Smooth muscle cell (in vitro differentiated cells): Measurements from ENCODE around the gene CDKL4. TPM values are rescaled to one million over a fixed set of nuclear protein-coding genes. Genes with fewer than 3 reads are reported as not detected.

Experiments
- DNase-seq: peaks from one replicate; lab custom pipeline; 2025; ENCODE audit not compliant: unreplicated experiment; lab: John Stamatoyannopoulos, UW
- H2AFZ ChIP-seq: fragments of 200-600 bp; sonication (generic); 2 replicates; pipeline ENCODE4 v1.6.0; 2016; ENCODE audit warnings: antibody characterized with exemption, low read depth, mild to moderate bottlenecking
- H3F3A ChIP-seq: fragments of 200-600 bp; sonication (generic); 2 replicates; pipeline ENCODE4 v1.6.0; 2017; ENCODE audit warnings: antibody characterized with exemption, low read depth
- H3K27ac ChIP-seq: fragments of 200-600 bp; sonication (generic); 2 replicates; pipeline ENCODE4 v1.5.1; 2016; ENCODE audit warnings: low read depth, mild to moderate bottlenecking
- H3K27me3 ChIP-seq: fragments of 200-600 bp; sonication (generic); 2 replicates; pipeline ENCODE4 v1.6.1; 2016; ENCODE audit warnings: low read depth, mild to moderate bottlenecking
- H3K36me3 ChIP-seq: fragments of 200-600 bp; sonication (generic); 2 replicates; pipeline ENCODE4 v1.5.1; 2016; ENCODE audit warnings: low read depth
- H3K4me1 ChIP-seq: fragments of 200-600 bp; sonication (generic); 2 replicates; pipeline ENCODE4 v1.5.1; 2016; ENCODE audit warnings: low read depth
- H3K4me2 ChIP-seq: fragments of 200-600 bp; sonication (generic); 2 replicates; pipeline ENCODE4 v1.6.0; 2016; ENCODE audit warnings: mild to moderate bottlenecking
- H3K4me3 ChIP-seq: fragments of 200-600 bp; sonication (generic); 2 replicates; pipeline ENCODE4 v1.5.1; 2016; ENCODE audit warnings: mild to moderate bottlenecking
- H3K79me2 ChIP-seq: fragments of 200-600 bp; sonication (generic); 2 replicates; pipeline ENCODE4 v1.6.0; 2016; ENCODE audit warnings: low read depth, mild to moderate bottlenecking
- H3K9ac ChIP-seq: fragments of 200-600 bp; sonication (generic); 2 replicates; pipeline ENCODE4 v1.6.0; 2016; ENCODE audit warnings: low read depth
- H3K9me3 ChIP-seq: fragments of 200-600 bp; sonication (generic); replicated peaks from 2 replicates; pipeline ENCODE4 v1.5.1; 2016; ENCODE audit warnings: low read depth
- H4K20me1 ChIP-seq: fragments of 200-600 bp; sonication (generic); 2 replicates; pipeline ENCODE4 v1.6.0; 2016; ENCODE audit warnings: low read depth
- CTCF ChIP-seq: fragments of 200-600 bp; sonication (generic); IDR thresholded peaks from 2 replicates; pipeline ENCODE4 v1.5.1; 2017; ENCODE audit warnings: borderline replicate concordance, mild to moderate bottlenecking, antibody characterized with exemption; ENCODE audit not compliant: insufficient read depth, poor library complexity, severe bottlenecking
- WGBS: methylation state at CpG from one replicate; pipeline ENCODE4 v1.1.7; 2016; ENCODE audit warnings: low lambda C conversion rate; 5-methylcytosine and 5-hydroxymethylcytosine counted together
- polyA plus RNA-seq: library from polyadenylated mRNA; unstranded; fragments of >200 nt; fragmentation: Nextera tagmentation; extraction: Ambion mirVana; gene quantifications from 2 replicates; pipeline ENCODE4 v1.2.1, GENCODE V29; 2016
- total RNA-seq: library from RNA; depleted of rRNA; stranded (reverse); fragments of >200 nt; gene quantifications from 2 replicates; pipeline ENCODE4 v1.2.3, GENCODE V29; 2014

The CDKL4 gene
- total and polyA plus RNA-seq, 2 experiments from 2014 or later: 0.27 to 0.53 TPM

DNA sequence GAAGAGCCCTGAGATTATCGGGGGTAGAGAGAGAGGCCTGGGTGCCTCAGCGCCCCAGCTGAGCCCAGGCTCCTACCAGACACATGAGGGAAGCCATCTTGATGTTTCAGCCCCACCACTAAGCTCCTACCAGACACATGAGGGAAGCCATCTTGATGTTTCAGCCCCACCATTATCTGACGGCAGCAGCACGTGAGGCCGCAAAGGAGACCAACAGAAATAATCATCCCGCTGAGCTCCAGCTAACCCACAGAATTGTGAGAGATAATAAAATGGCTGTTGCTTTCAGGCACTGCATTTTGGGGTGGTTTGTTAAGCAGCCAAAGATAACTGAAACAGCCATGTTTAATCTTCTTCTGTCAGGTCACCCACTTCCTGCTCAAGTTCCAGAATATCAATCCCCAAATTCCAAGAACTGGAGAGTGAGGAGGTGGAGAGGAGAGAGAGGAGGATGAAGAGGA lies 93.6 kb downstream of the CDKL4 start:
- no peaks in the 10 kb centered on the region for H3K27me3 ChIP-seq
- H3K4me1 ChIP-seq: no peaks in the 10 kb centered on the region
- TF ChIP-seq CTCF: no peak
- no peak overlapping the region for H3K4me3 ChIP-seq
- no peak for DNase-seq
- WGBS: 90% methylated on average over 6 of the region's 6 CpGs
- no peaks in the 10 kb centered on the region for H3K79me2 ChIP-seq
- no peak overlapping the region for H3K4me2 ChIP-seq
- no peaks in the 10 kb centered on the region for H3K9me3 ChIP-seq
- H3K9ac ChIP-seq: no peak overlapping the region
- H3K27ac ChIP-seq: no peak overlapping the region
- no peaks in the 10 kb centered on the region for H3K36me3 ChIP-seq
- no peaks in the 10 kb centered on the region for H3F3A ChIP-seq
- H2AFZ ChIP-seq: no peak overlapping the region
- no peaks in the 10 kb centered on the region for H4K20me1 ChIP-seq

DNA sequence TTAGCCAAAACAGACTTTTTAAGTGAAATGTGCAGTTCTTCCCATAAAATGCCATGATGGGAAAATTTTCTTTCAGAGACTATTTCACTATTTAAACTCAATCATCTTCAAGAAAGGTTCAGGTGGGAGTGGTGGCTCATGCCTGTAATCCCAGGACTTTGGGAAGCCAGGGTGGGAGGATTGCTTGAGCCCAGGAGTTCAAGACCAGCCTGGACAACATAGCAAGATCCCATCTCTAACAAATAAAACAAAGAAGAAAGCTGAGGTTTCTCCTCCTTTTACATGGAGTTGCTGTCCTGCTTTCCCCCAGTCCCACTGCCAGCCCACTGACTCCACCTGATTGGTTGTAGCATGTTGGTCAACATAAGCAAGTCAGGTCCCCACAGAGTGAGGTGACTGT lies 97.1 kb downstream of the CDKL4 start:
- Histone ChIP-seq H3K27me3 (no peaks in the 10 kb centered on the region), H3K4me2 (no peak overlapping the region), H3K4me1 (no peaks in the 10 kb centered on the region), H3K79me2 (no peaks in the 10 kb centered on the region), H3K27ac (no peak overlapping the region), H3K36me3 (no peaks in the 10 kb centered on the region), H3K9me3 (no peaks in the 10 kb centered on the region), H4K20me1 (no peaks in the 10 kb centered on the region), H3K9ac (no peak overlapping the region), H3K4me3 (no peak overlapping the region), H3F3A (no peaks in the 10 kb centered on the region), H2AFZ (no peak overlapping the region)
- no peak for DNase-seq
- TF ChIP-seq CTCF: no peak

DNA sequence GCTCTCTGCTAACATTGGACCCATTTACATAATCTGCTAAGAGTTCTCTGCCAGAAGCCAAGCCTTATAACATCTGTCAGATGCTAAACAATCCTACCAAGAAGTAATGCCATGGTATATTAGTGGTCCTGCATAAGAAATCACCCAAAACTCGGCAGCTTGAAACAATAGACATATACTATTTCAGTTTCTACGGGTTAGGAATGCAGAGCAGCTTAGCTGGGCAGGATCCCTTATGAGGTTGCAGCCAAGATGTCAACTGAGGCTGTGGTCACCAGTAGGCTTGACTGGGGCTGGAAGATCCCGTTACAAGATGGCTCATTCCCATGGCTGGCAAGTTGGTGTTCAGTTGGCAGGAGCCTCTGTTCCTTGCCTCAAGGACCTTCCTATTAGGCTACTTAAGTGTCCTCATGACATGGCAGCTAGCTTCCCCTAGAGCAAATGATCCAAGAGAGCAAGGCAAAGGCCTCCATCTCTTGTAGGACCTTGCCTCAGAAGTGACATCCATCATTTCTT lies 97.8 kb downstream of the CDKL4 start:
- H3K4me3 ChIP-seq: no peak overlapping the region
- no peaks in the 10 kb centered on the region for H4K20me1 ChIP-seq
- no peaks in the 10 kb centered on the region for H3K4me1 ChIP-seq
- H3K36me3 ChIP-seq: no peaks in the 10 kb centered on the region
- no peak for DNase-seq
- no peaks in the 10 kb centered on the region for H3K79me2 ChIP-seq
- no peaks in the 10 kb centered on the region for H3K27me3 ChIP-seq
- no peaks in the 10 kb centered on the region for H3F3A ChIP-seq
- TF ChIP-seq CTCF: no peak
- H2AFZ ChIP-seq: no peak overlapping the region
- H3K27ac ChIP-seq: no peak overlapping the region
- no peak overlapping the region for H3K4me2 ChIP-seq
- no peak overlapping the region for H3K9ac ChIP-seq
- 90% methylated on average over 3 of the region's 3 CpGs for WGBS
- H3K9me3 ChIP-seq: no peaks in the 10 kb centered on the region

- Histone ChIP-seq H2AFZ (no peak overlapping the region), H3K9me3 (no peaks in the 10 kb centered on the region), H3K27ac (no peak overlapping the region), H3K79me2 (no peaks in the 10 kb centered on the region), H3K36me3 (no peaks in the 10 kb centered on the region), H3K4me1 (no peaks in the 10 kb centered on the region), H3F3A (no peaks in the 10 kb centered on the region), H3K4me3 (no peak overlapping the region), H4K20me1 (no peaks in the 10 kb centered on the region), H3K27me3 (no peaks in the 10 kb centered on the region), H3K4me2 (no peak overlapping the region), H3K9ac (no peak overlapping the region)
- no peak for TF ChIP-seq CTCF
- 96% methylated on average over 5 of the region's 5 CpGs for WGBS
- DNase-seq: no peak
These were observed 99.4 kb downstream of the CDKL4 start for GRCh38 chr2:39144416-39144815.
